Sigmoid colon (tissue), 7 donors: ENCODE data around the gene MROH2A. TPM values are rescaled to one million over a fixed set of nuclear protein-coding genes. Genes with fewer than 3 reads are reported as not detected.

Experiments
- DNase-seq: peaks from one replicate; pipeline ENCODE4 v3.0.0-alpha.2; 2019
- H3K27ac ChIP-seq, 4 donors: fragments of 200-600 bp; sonication (generic); one replicate each; pipeline ENCODE4 v1.5.1; 2016 to 2019; ENCODE audit warnings: mild to moderate bottlenecking in 1 of 4
- H3K27me3 ChIP-seq, 3 donors: fragments of 200-600 bp; sonication (generic); one replicate each; pipeline ENCODE4 v1.5.1; 2019; ENCODE audit warnings: mild to moderate bottlenecking in 1 of 3
- H3K36me3 ChIP-seq, 4 donors: fragments of 200-600 bp; sonication (generic); one replicate each; pipeline ENCODE4 v1.5.1; 2016 to 2019
- H3K4me1 ChIP-seq, 4 donors: fragments of 200-600 bp; sonication (generic); one replicate each; pipeline ENCODE4 v1.5.1; 2017 to 2019
- H3K4me3 ChIP-seq, 4 donors: fragments of 200-600 bp; sonication (generic); one replicate each; pipeline ENCODE4 v1.5.1; 2017 to 2019; ENCODE audit warnings: mild to moderate bottlenecking in 2 of 4, moderate library complexity in 1 of 4
- H3K9me3 ChIP-seq, 4 donors: fragments of 200-600 bp in 3 of 4; sonication (generic) in 3 of 4; one replicate each; pipeline versions ENCODE4 v1.5.1 to v1.6.1; 2013 to 2019
- CTCF ChIP-seq, 4 experiments: fragments of 450-650 bp in 3 of 4; fragments of 200-600 bp in 1 of 4; IDR thresholded peaks; one replicate each; pipeline ENCODE4 v1.5.1; 2016 to 2019; ENCODE audit warnings: antibody characterized with exemption in 4 of 4, mild to moderate bottlenecking in 3 of 4, moderate library complexity in 2 of 4
- EP300 ChIP-seq, 4 donors: sonication (generic); formaldehyde crosslinking; IDR thresholded peaks; one replicate each; pipeline ENCODE4 v1.6.1; 2017; ENCODE audit warnings: antibody characterized with exemption in 4 of 4
- POLR2A ChIP-seq, 2 donors: fragments of 450-650 bp; IDR thresholded peaks; one replicate each; pipeline ENCODE4 v1.6.1; 2016; ENCODE audit warnings: antibody characterized with exemption in 2 of 2, mild to moderate bottlenecking in 2 of 2, moderate library complexity in 2 of 2
- POLR2AphosphoS5 ChIP-seq, 4 donors: sonication (generic); formaldehyde crosslinking; IDR thresholded peaks; one replicate each; pipeline ENCODE4 v1.6.1; 2017; ENCODE audit warnings: antibody characterized with exemption in 4 of 4
- WGBS, 2 donors: extraction: QIAGEN DNeasy Blood & Tissue Kit; methylation state at CpG; one replicate each; pipeline ENCODE4 v1.1.7; 2013; 5-methylcytosine and 5-hydroxymethylcytosine counted together
- intact Hi-C: fragments of 100-400 bp; cut with DNase I; formaldehyde crosslinking; loops from one replicate; pipeline ENCODE4 v1.15.1; 2023
- polyA plus RNA-seq, 3 donors: library from polyadenylated mRNA; stranded (reverse); fragments of 200-250 nt; gene quantifications; one replicate each; pipeline ENCODE4 v1.2.3, GENCODE V29; 2013
- total RNA-seq, 4 donors: library from RNA; depleted of rRNA; stranded (reverse); fragments of >200 nt; gene quantifications; one replicate each; pipeline ENCODE4 v1.1.0, GENCODE V29; 2016
- donor health status: healthy with polysubstance abuse.
- donor health status: Bipolar disorder and iron deficiency.
- donor health status: healthy.

MROH2A gene
- total and polyA plus RNA-seq, 7 donors, result 0.06 TPM; not detected in 6

- no peaks in the 10 kb centered on the region for H3K4me1 ChIP-seq
- H3K9me3 ChIP-seq, result peaks cover 0 to 1% (median 0%) of the 10 kb centered on the region in 4 donors
- no peak overlapping the region for H3K4me3 ChIP-seq
- H3K36me3 ChIP-seq, result no peaks in the 10 kb centered on the region
- no peak overlapping the region for H3K27ac ChIP-seq
- DNase-seq, result no peak
- 81 to 91% methylated on average over 11 of the region's 11 CpGs for WGBS, 2 donors
- TF ChIP-seq POLR2AphosphoS5 (IDR thresholded peaks at IDR 0.05), result no peak
- no peak for TF ChIP-seq CTCF (IDR thresholded peaks at IDR 0.05)
- TF ChIP-seq POLR2A (IDR thresholded peaks at IDR 0.05), result no peak
- no peak for TF ChIP-seq EP300 (IDR thresholded peaks at IDR 0.05)
- H3K27me3 ChIP-seq, result no peaks in the 10 kb centered on the region
- intact Hi-C loops, result no loop called here
Observed at GRCh38 chr2:233817995-233818638, 40.0 kb downstream of the MROH2A start.

- WGBS, 2 donors, result 83 to 84% methylated on average over 17 of the region's 17 CpGs
- Histone ChIP-seq H3K4me3 (no peak overlapping the region), H3K27ac (no peak overlapping the region), H3K27me3 (no peaks in the 10 kb centered on the region), H3K4me1 (no peaks in the 10 kb centered on the region), H3K9me3 (peaks cover 0 to 1% (median 0%) of the 10 kb centered on the region in 4 donors), H3K36me3 (no peaks in the 10 kb centered on the region)
- DNase-seq, result peak; percentile 48
- TF ChIP-seq CTCF (IDR thresholded peaks at IDR 0.05) (no peak), EP300 (IDR thresholded peaks at IDR 0.05) (no peak), POLR2AphosphoS5 (IDR thresholded peaks at IDR 0.05) (no peak), POLR2A (IDR thresholded peaks at IDR 0.05) (no peak)
- intact Hi-C loops, result no loop called here
Observed at GRCh38 chr2:233818639-233819621, 40.8 kb downstream of the MROH2A start.

- 86 to 88% methylated on average over 18 of the region's 18 CpGs for WGBS, 2 donors
- Histone ChIP-seq H3K4me3 (no peak overlapping the region), H3K36me3 (no peaks in the 10 kb centered on the region), H3K9me3 (no peaks in the 10 kb centered on the region), H3K4me1 (no peaks in the 10 kb centered on the region), H3K27ac (no peak overlapping the region), H3K27me3 (no peaks in the 10 kb centered on the region)
- peak; percentile 54 for DNase-seq
- TF ChIP-seq CTCF (IDR thresholded peaks at IDR 0.05) (no peak), POLR2AphosphoS5 (IDR thresholded peaks at IDR 0.05) (no peak), EP300 (IDR thresholded peaks at IDR 0.05) (no peak)
- intact Hi-C loops, result no loop called here
Observed at GRCh38 chr2:233819884-233820773, 42.0 kb downstream of the MROH2A start.

- TF ChIP-seq POLR2A (IDR thresholded peaks at IDR 0.05) (no peak), POLR2AphosphoS5 (IDR thresholded peaks at IDR 0.05) (no peak), EP300 (IDR thresholded peaks at IDR 0.05) (no peak), CTCF (IDR thresholded peaks at IDR 0.05) (no peak)
- DNase-seq, result peak; percentile 32
- Histone ChIP-seq H3K36me3 (no peaks in the 10 kb centered on the region), H3K4me3 (no peak overlapping the region), H3K27me3 (no peaks in the 10 kb centered on the region), H3K9me3 (no peaks in the 10 kb centered on the region), H3K27ac (no peak overlapping the region), H3K4me1 (no peaks in the 10 kb centered on the region)
- 87 to 94% methylated on average over 6 of the region's 6 CpGs for WGBS, 2 donors
- intact Hi-C loops, result no loop called here
Observed at GRCh38 chr2:233820774-233821105, 42.6 kb downstream of the MROH2A start.
